ENCODE results near the gene ABCC1.

DNA sequence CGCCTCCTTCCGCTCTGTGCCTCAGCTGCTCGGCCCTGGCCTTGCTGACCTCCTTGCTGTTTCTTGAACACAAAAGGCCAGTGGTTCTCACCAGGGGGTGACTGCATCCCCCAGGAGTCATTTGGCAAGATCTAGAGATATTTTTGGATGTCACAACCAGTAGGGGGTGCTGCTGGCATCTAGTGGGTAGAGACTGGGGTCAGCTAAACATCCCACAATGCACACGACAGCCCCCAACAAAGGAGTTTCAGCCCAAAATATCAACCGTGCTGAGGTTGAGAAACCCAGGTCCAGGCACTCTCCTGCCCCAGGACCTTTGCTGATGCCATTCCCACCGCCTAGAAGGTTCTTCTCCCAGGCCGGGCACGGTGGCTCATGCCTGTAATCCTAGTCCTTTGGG lies 234.1 kb downstream of the ABCC1 start:
- peak; percentile 56 for TF ChIP-seq CTCF (conservative IDR thresholded peaks at IDR 0.05; ENCODE audit: low read length)
- no peak for TF ChIP-seq EZH2phosphoT487 (IDR thresholded peaks at IDR 0.05; ENCODE audit: borderline replicate concordance)

All from Loucy (cell line).